ENCODE results near the gene CAMK2A. TPM values are rescaled to one million over a fixed set of nuclear protein-coding genes. Genes with fewer than 3 reads are reported as not detected.

The CAMK2A gene
- total RNA-seq, 2 experiments from 2014 or later = not detected

GRCh38 chr5:150186137-150186536 is 103.4 kb downstream of the CAMK2A start:
- H3K27ac Mint-ChIP-seq = no peak overlapping the region
- intact Hi-C loops (cut with micrococcal nuclease) = no loop called here
- ChIA-PET CTCF (no interaction called here), POLR2A (no interaction called here)
- DNase-seq (no peak), ATAC-seq (no peak)
- no peak for TF ChIP-seq CTCF (IDR thresholded peaks at IDR 0.05)
- no peak overlapping the region for H3K4me3 Mint-ChIP-seq
- no peaks in the 10 kb centered on the region for H3K36me3 Mint-ChIP-seq (ENCODE audit: low read depth)
- H3K9me3 Mint-ChIP-seq = no peaks in the 10 kb centered on the region
- H3K4me1 Mint-ChIP-seq (ENCODE audit: low read depth) = peaks cover 2% of the 10 kb centered on the region
- peaks cover 18% of the 10 kb centered on the region for H3K27me3 Mint-ChIP-seq

- CTCF ChIA-PET = no interaction called here
- Mint-ChIP-seq H3K36me3 (ENCODE audit: low read depth) (no peaks in the 10 kb centered on the region), H3K9me3 (no peaks in the 10 kb centered on the region), H3K4me1 (ENCODE audit: low read depth) (peaks cover 2% of the 10 kb centered on the region), H3K27ac (no peak overlapping the region), H3K4me3 (no peak overlapping the region), H3K27me3 (peaks cover 12% of the 10 kb centered on the region)
- POLR2A ChIA-PET = interaction anchor here (1.0 kb wide), 1 partner anchor 10 kb away, joined by 3 read pairs; no protein-coding TSS in a partner anchor
- intact Hi-C loops (cut with micrococcal nuclease) = no loop called here
- DNase-seq (no peak), ATAC-seq (no peak)
- no peak for TF ChIP-seq CTCF (IDR thresholded peaks at IDR 0.05)
Observed at GRCh38 chr5:150184990-150185912, 104.3 kb downstream of the CAMK2A start.

- no peak for ATAC-seq
- Mint-ChIP-seq H3K27ac (no peak overlapping the region), H3K27me3 (peaks cover 3% of the 10 kb centered on the region), H3K9me3 (no peaks in the 10 kb centered on the region), H3K4me1 (ENCODE audit: low read depth) (no peaks in the 10 kb centered on the region), H3K4me3 (no peak overlapping the region), H3K36me3 (ENCODE audit: low read depth) (no peaks in the 10 kb centered on the region)
- CTCF ChIA-PET = no interaction called here
- intact Hi-C loops (cut with micrococcal nuclease) = no loop called here
- DNase-seq = no peak
- TF ChIP-seq CTCF (IDR thresholded peaks at IDR 0.05) = no peak
- POLR2A ChIA-PET = no interaction called here
Observed at GRCh38 chr5:150184006-150184405, 105.6 kb downstream of the CAMK2A start.

GRCh38 chr5:150183436-150183835 is 106.1 kb downstream of the CAMK2A start:
- intact Hi-C loops (cut with micrococcal nuclease) = no loop called here
- no peaks in the 10 kb centered on the region for H3K9me3 Mint-ChIP-seq

More at GRCh38 chr5:150183436-150183835, 106.1 kb downstream of the CAMK2A start:
- ChIA-PET CTCF (no interaction called here), POLR2A (no interaction called here)
- TF ChIP-seq CTCF (IDR thresholded peaks at IDR 0.05) = no peak
- no peak overlapping the region for H3K4me3 Mint-ChIP-seq
- no peaks in the 10 kb centered on the region for H3K36me3 Mint-ChIP-seq (ENCODE audit: low read depth)
- no peaks in the 10 kb centered on the region for H3K4me1 Mint-ChIP-seq (ENCODE audit: low read depth)
- no peak for DNase-seq
- peaks cover 3% of the 10 kb centered on the region for H3K27me3 Mint-ChIP-seq
- no peak for ATAC-seq
- no peak overlapping the region for H3K27ac Mint-ChIP-seq
